ENCODE results near the gene STARD13. TPM values are rescaled to one million over a fixed set of nuclear protein-coding genes. Genes with fewer than 3 reads are reported as not detected.

The STARD13 gene
- total RNA-seq, 1 experiment from 2014 or later, result 1.6 TPM

GRCh38 chr13:33119022-33119781, 166.4 kb downstream of the STARD13 start:
- no peak for DNase-seq (ENCODE audit: low spot score)

DNA sequence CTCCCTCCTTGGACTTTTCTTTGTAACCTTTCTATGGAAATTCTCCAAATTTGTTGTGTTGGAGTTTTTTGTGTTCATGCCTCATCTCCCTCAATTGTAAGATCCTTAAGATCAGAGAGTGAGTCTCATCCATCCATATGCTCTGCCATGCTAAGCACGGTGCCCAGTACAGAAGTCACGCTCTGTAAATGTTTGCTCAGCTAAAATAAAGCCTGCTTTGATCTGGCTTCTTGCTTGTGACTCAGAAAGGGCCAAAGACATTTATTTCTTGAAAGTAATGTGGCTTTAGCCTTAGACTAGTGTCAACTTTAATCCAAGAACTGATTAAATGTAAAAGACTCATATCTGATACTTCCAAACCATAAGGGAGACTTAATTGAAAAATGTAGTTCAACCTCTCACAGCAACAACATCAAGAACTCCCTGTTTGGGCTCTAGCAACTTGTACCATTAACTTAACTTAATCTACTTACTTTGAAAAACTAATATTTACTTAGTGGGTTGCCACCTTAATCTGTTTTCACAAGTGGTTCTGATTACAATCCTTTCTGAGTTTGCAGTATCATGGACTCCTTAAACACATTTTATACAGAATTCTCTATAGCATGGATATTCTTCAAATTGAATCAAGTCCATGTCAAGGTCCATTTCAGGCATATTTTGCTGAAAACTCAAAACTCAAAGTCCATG, 169.1 kb downstream of the STARD13 start:
- DNase-seq (ENCODE audit: low spot score), result no peak

DNA sequence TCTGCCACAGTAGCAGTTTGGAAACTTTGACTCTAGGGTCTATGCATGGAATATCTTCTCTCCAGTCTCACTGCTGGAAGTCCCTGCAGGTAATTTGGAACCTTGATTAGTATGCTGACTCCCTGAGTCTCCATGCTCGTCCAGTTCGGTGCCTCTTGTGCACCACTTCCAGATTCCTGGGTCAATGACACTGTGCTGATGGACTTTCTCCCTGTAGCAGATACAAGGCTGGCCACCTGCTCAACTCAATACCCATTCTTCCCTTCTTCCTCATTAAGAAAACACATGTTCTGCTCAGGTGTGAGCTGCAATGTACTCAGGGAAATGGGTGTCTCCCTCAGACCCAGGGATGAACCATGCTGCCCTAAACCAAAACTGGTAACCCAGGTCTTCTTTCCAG, 170.3 kb downstream of the STARD13 start:
- DNase-seq (ENCODE audit: low spot score), result no peak

DNA sequence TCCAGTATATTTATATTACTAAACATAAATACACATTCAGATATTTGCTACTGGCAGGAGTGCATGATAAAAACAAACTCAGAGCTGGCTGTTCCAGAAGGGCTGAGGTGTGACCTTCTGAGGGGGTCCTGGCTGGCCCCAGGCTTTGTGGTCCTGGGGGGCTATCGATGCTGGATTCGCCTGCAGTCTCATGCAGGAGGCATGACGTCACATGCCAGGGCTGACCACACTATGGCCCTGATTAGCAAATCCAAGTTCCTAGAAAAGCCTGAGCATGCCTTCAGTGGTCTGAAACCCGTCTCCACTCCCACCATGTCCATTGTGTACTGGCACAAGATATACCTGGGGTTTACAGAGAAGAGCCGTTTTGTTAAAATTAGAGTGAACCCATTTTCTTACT, 171.4 kb downstream of the STARD13 start:
- no peak for DNase-seq (ENCODE audit: low spot score)

GRCh38 chr13:33112766-33113165, 172.8 kb downstream of the STARD13 start:
- DNase-seq (ENCODE audit: low spot score), result no peak

DNA sequence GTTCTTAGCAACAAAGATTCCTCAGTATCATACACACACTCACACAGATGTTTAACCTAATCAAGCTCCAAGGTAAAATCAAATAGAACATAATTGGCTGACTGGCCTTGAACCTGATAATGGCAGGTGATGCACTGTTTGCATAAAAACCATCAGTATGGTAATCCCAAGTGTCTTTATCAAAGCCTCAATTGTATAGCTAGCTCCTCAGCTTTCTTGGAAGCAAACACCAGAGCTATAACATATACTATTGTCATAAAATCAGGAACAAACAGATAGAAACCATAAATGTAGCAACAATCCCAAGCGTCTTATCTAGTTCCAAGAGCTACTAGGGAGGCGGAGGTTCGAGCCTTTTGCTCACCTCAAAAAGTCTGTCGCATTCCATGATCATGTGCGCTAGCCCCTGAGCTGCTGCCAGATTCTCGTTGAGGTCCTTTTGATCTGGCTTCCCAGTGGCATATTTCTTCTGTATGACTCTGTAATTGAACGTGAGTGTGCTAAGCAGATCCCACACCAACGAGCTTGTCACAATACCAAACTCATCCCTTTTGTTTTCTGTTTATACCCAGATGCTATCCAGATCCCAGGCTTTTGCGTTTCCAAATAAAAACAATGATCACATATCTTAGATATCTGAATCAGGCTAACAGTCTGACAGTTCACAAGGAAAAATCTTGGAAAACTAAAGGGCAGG, 174.0 kb downstream of the STARD13 start:
- DNase-seq (ENCODE audit: low spot score), result no peak

GRCh38 chr13:33110713-33111413, 174.7 kb downstream of the STARD13 start:
- no peak for DNase-seq (ENCODE audit: low spot score)

- DNase-seq (ENCODE audit: low spot score), result no peak
These were observed 175.2 kb downstream of the STARD13 start for GRCh38 chr13:33110386-33110712.

DNA sequence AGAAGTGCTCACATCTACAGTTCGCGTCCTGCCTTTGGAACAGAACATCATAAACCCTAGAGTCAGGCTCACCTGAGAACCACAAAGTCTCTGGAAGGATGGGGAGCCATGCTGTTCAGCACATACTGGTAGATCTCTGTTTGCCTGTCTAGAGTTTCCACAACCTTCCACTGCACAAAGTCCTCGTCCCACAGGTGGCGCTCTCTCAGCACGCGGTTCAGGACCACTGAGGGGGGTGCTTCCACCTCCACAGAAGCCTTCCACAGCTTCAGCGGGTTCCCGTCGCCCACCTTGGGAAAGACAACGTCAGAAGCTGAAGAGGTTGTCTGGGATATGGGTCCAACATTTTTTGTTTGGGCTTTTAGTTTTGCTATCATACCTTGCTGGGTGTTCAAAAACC, 175.8 kb downstream of the STARD13 start:
- DNase-seq (ENCODE audit: low spot score), result no peak

GRCh38 chr13:33109271-33109697, 176.3 kb downstream of the STARD13 start:
- no peak for DNase-seq (ENCODE audit: low spot score)

DNA sequence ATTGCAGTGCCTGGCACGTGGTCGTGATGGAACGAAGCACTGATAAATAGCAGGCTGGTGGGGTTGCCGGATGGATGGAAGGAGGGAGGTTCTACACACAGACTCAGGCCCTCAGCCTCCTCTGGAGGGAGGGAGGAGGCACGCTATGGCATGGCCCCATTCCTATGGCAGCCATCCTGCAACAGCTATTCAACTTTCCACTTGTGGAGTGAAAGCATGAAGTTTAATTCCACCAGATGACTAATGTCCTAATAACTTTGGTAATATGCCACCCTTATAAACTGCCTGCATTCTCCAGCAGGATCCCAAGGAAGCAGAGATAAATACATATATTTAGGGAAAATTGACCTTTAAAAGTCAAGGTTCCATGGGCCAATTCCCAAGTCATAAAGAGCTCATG, 176.9 kb downstream of the STARD13 start:
- no peak for DNase-seq (ENCODE audit: low spot score)

GRCh38 chr13:33107361-33107760, 178.2 kb downstream of the STARD13 start:
- no peak for DNase-seq (ENCODE audit: low spot score)

- DNase-seq (ENCODE audit: low spot score), result no peak
These were observed 178.7 kb downstream of the STARD13 start for GRCh38 chr13:33106656-33107360.

GRCh38 chr13:33105387-33106005, 180.1 kb downstream of the STARD13 start:
- no peak for DNase-seq (ENCODE audit: low spot score)

DNA sequence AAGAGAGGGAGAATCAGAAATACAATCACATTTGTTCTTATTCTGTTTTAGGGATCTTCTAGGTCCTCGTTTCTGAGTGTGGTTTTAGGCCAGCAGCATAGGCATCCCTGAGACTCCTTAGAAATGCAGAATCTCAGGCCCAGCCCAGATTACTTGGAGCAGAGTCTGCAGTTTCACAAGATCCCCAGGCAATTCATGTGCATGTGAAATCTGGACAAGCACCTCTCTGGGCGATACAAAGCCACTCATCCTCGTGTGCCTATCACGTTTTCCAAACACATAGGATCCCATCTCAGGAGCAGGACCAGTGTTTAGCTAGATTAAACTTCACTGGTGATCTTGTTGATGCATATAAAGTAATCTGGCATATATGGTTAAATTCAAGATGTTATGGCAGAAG, 182.1 kb downstream of the STARD13 start:
- no peak for DNase-seq (ENCODE audit: low spot score)

DNA sequence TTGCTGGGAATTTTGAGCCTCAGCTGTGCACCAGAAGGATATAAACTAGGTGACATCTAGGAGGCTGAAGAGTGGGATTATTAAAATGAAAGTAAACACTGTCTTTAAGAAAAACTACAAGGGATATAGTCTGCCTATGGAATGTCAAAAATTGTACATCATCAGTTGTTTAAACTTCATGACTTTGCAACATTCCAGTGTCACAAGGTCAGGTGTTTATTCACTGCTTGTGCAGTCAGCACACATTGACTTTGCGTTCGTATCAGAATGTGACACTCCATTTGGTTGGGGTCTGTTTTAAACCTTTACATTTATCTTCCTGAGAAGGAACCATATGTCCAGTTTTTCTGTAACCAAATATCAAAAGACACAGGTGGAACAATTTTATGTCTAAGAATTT, 183.7 kb downstream of the STARD13 start:
- no peak for DNase-seq (ENCODE audit: low spot score)

DNA sequence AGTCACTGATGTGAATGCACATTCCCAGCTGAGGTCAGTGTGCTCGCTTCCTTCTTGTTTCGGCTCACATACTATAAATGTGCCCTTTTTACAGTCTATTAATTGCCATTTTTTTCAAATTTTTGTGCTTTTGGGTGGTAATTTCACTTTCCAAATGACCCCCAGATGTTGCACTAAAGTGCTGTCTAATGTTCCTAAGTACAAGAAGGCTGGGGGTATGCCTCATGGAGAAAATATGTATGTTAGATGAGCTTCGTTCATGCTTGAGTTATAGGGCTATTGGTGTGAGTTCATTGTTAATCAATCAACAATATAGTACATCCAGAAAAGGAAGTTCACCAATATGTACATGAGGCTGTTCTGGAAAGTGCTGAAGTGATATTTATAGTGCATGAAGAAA, 184.7 kb downstream of the STARD13 start:
- DNase-seq (ENCODE audit: low spot score), result no peak

DNA sequence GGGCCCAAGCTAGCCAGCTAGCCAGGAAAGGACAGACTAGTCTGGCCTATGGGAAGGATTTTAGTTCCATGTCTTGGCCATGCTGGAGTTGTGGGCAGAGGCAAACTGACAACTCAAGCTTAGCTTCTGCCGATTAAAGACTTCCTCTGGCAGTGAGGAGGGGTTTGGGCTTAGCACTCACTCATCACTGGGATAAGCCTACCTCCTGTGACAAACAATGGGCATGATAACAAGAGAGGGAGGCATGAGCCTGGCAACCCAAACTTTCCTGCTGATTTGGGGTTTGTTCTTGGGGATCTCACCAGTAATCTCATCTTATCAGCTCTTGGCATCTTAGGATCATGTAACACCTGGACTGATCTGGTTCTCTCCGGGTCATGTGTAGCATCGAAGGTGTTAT, 185.7 kb downstream of the STARD13 start:
- DNase-seq (ENCODE audit: low spot score), result no peak

DNA sequence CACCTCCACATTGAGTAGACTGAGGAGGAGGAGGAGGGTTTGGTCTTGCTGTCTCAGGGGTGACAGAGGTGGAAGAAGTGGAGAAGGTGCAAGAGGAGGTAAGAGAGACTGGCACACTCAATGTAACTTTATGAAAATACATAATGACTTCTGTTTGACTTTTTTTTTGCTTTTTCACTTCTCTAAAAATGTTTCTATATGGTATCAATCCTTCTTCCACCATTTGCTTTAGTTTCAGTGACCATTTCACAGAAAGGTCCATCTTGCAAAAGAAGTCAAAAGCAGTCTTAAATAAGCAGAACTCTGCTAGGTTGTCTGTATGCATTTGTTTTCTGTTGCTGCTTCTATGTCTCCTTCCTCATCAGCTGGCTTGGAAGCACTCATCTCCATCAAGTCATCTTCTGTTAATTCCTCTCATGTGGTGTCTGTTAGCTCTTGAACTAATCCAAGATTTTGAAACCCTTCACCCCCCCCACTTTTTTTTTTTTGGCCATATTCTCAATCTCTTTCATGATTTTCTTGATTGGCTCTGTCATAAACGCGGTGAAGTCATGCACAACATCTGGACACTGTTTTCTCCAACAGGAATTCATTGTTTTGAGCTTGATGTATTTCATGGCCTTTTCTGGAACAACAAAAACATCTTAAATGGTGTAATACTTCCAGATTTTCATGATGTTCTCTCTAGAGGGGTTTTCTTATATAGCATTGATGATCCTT, 188.5 kb downstream of the STARD13 start:
- no peak for DNase-seq (ENCODE audit: low spot score)

Measured in H4 (cell line).